Neural cell (in vitro differentiated cells): ENCODE results near the gene HOPX. TPM values are rescaled to one million over a fixed set of nuclear protein-coding genes. Genes with fewer than 3 reads are reported as not detected.

Experiments
- H2AFZ ChIP-seq: fragments of 200-600, 300-800 bp; sonication (generic), shearing (Covaris generic); 2 replicates; pipeline ENCODE4 v1.6.0; 2014; ENCODE audit warnings: low read depth, mild to moderate bottlenecking, antibody characterized with exemption, low read length, moderate library complexity
- H3F3A ChIP-seq: fragments of 200-600 bp; shearing (Covaris generic); 2 replicates; pipeline ENCODE4 v1.6.1; 2016; ENCODE audit warnings: mild to moderate bottlenecking, moderate library complexity, mixed read lengths, antibody characterized with exemption, low read length; ENCODE audit not compliant: insufficient read depth, poor library complexity, severe bottlenecking
- H3K27ac ChIP-seq: fragments of 200-600, 300-800 bp; sonication (generic), shearing (Covaris generic); 2 replicates; pipeline ENCODE4 v1.5.1; 2014; ENCODE audit warnings: mild to moderate bottlenecking, low read length, moderate library complexity
- H3K27me3 ChIP-seq: fragments of 300-800, 200-600 bp; sonication (generic), shearing (Covaris generic); 2 replicates; pipeline ENCODE4 v1.6.0; 2014; ENCODE audit warnings: mild to moderate bottlenecking, low read depth, low read length, moderate library complexity; ENCODE audit not compliant: insufficient read depth
- H3K36me3 ChIP-seq: fragments of 300-800, 200-600 bp; sonication (generic), shearing (Covaris generic); 2 replicates; pipeline ENCODE4 v1.5.1; 2014; ENCODE audit warnings: mild to moderate bottlenecking, antibody characterized with exemption, low read length, moderate library complexity; ENCODE audit not compliant: insufficient read depth
- H3K4me2 ChIP-seq: fragments of 300-800, 200-600 bp; sonication (generic), shearing (Covaris generic); 2 replicates; pipeline ENCODE4 v1.6.0; 2014; ENCODE audit warnings: mild to moderate bottlenecking, low read length
- H3K4me3 ChIP-seq: fragments of 300-800, 200-600 bp; sonication (generic), shearing (Covaris generic); 2 replicates; pipeline ENCODE4 v1.5.1; 2014; ENCODE audit warnings: mild to moderate bottlenecking, low read length, moderate library complexity
- H3K79me2 ChIP-seq: fragments of 200-600 bp; shearing (Covaris generic); replicated peaks from 2 replicates; pipeline ENCODE4 v1.6.0; 2014; ENCODE audit warnings: mild to moderate bottlenecking, low read length, moderate library complexity; ENCODE audit not compliant: insufficient read depth
- H3K9ac ChIP-seq: fragments of 300-800, 200-600 bp; sonication (generic), shearing (Covaris generic); 2 replicates; pipeline ENCODE4 v1.6.1; 2016; ENCODE audit warnings: mild to moderate bottlenecking, low read length, mixed read lengths
- H3K9me2 ChIP-seq: fragments of 200-600 bp; shearing (Covaris generic); 2 replicates; pipeline ENCODE4 v1.6.1; 2016; ENCODE audit warnings: mild to moderate bottlenecking, low read length, mixed read lengths; ENCODE audit not compliant: insufficient read depth
- H3K9me3 ChIP-seq: fragments of 200-600, 300-800 bp; sonication (generic), shearing (Covaris generic); 2 replicates; pipeline ENCODE4 v1.6.1; 2016; ENCODE audit warnings: mild to moderate bottlenecking, mixed run types, low read length, moderate library complexity, mixed read lengths
- H4K20me1 ChIP-seq: fragments of 200-600 bp; shearing (Covaris generic); 2 replicates; pipeline ENCODE4 v1.6.1; 2016; ENCODE audit warnings: mild to moderate bottlenecking, mixed run types; ENCODE audit not compliant: insufficient read depth
- EP300 ChIP-seq: fragments of 450-650 bp; conservative IDR thresholded peaks from 2 replicates; pipeline ENCODE4 v1.6.1; 2014; ENCODE audit warnings: antibody characterized with exemption, mild to moderate bottlenecking, moderate library complexity; ENCODE audit not compliant: poor library complexity, severe bottlenecking
- EZH2 ChIP-seq: fragments of 200-600, 300-800 bp; shearing (Covaris generic), sonication (generic); IDR thresholded peaks from 2 replicates; pipeline ENCODE4 v1.6.1; 2014; ENCODE audit warnings: antibody characterized with exemption, low read length, borderline replicate concordance, mild to moderate bottlenecking; ENCODE audit not compliant: insufficient read depth, poor library complexity, severe bottlenecking
- MXI1 ChIP-seq: fragments of 450-650 bp; conservative IDR thresholded peaks from 2 replicates; pipeline ENCODE4 v1.6.1; 2014; ENCODE audit warnings: antibody characterized with exemption, mild to moderate bottlenecking; ENCODE audit not compliant: poor library complexity, severe bottlenecking
- POLR2AphosphoS5 ChIP-seq: IDR thresholded peaks from 2 replicates; pipeline ENCODE4 v1.6.1; 2012
- RAD21 ChIP-seq: fragments of 450-650 bp; conservative IDR thresholded peaks from 2 replicates; pipeline ENCODE4 v1.6.1; 2014; ENCODE audit warnings: antibody characterized with exemption, mild to moderate bottlenecking, moderate library complexity
- SMC3 ChIP-seq: fragments of 450-650 bp; conservative IDR thresholded peaks from 2 replicates; pipeline ENCODE4 v1.6.1; 2014; ENCODE audit warnings: antibody characterized with exemption, mild to moderate bottlenecking, moderate library complexity; ENCODE audit not compliant: poor library complexity
- TAF1 ChIP-seq: IDR thresholded peaks from 2 replicates; pipeline ENCODE4 v1.6.1; 2012; ENCODE audit warnings: low read depth
- polyA plus RNA-seq: library from polyadenylated mRNA; depleted of rRNA; stranded (reverse); fragments of >200 nt; gene quantifications from 2 replicates; pipeline ENCODE4 v1.2.3, GENCODE V29; 2014
- TF ChIP-seq, protein P1 (sequence below): fragments of 450-650 bp; IDR thresholded peaks from 2 replicates; pipeline ENCODE4 v1.5.1; 2014; ENCODE audit warnings: antibody characterized with exemption, mild to moderate bottlenecking, moderate library complexity; ENCODE audit not compliant: poor library complexity, severe bottlenecking

HOPX gene
- polyA plus RNA-seq, 1 donor from 2014 or later = 2.0 TPM

DNA sequence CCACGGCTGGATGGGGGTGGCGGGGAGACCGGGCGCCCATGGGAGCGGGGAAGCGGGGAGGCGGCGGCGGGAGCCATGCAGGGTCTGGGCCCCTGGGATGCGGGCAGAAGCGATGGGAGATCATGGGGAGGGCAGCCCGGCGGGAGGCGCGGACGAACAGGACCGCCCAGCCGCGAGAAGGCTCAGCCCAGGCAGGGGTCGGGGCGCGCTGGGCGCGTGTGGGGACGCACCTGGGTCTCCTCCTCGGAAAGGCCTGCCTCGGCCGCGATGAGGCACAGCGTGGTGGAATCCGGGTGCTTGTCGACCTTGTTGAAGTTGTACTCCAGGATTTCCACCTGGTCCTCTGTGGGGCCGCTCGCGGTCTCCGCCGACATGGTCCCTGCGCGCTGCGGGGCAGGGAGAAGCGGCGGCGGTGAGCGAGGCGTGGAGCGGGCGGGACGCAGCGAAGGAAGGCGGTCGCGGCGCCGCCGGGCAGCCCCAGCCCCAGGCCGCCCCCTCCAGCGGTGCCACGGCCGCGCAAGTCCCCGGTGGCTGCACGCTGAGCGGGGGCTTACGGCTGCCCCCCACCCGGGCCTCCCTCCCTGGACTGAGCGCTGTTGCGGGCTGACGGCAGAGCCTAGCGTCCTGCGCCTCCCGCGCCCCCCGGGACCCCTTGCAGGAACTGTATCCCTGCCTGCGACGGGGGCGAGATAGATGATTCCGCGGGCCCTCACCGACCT, 25.3 kb downstream of the HOPX start (continued):
- TF ChIP-seq, protein P1, sequence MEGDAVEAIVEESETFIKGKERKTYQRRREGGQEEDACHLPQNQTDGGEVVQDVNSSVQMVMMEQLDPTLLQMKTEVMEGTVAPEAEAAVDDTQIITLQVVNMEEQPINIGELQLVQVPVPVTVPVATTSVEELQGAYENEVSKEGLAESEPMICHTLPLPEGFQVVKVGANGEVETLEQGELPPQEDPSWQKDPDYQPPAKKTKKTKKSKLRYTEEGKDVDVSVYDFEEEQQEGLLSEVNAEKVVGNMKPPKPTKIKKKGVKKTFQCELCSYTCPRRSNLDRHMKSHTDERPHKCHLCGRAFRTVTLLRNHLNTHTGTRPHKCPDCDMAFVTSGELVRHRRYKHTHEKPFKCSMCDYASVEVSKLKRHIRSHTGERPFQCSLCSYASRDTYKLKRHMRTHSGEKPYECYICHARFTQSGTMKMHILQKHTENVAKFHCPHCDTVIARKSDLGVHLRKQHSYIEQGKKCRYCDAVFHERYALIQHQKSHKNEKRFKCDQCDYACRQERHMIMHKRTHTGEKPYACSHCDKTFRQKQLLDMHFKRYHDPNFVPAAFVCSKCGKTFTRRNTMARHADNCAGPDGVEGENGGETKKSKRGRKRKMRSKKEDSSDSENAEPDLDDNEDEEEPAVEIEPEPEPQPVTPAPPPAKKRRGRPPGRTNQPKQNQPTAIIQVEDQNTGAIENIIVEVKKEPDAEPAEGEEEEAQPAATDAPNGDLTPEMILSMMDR = no peak
- TF ChIP-seq EZH2 (no peak), TAF1 (no peak), RAD21 (no peak)

DNA sequence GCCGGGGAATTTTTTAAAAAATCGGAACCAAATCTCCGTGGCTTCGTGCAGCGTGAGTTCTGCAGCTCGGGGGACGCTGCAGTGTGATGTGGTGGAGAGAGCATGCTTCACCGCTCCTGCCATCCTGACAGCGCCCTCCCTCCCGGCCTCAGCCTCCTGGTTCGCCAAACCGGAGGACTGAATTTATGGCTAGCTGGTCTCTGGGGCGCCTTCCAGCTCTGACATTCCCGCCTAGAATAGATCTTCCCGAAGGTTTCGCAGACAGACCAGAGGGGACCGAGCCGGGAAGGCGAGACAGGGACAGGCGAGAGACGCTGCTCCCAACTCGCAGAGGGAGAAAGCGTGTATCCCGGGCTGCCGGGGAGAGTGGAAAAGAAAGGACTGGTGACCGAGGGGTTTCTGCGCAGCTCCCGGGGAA, 25.9 kb downstream of the HOPX start:
- no peaks in the 10 kb centered on the region for H3K9me2 ChIP-seq
- no peaks in the 10 kb centered on the region for H3F3A ChIP-seq
- H3K36me3 ChIP-seq = no peaks in the 10 kb centered on the region
- H3K27ac ChIP-seq = no peak overlapping the region
- peak overlapping the region; percentile 46 for H3K4me2 ChIP-seq
- no peaks in the 10 kb centered on the region for H3K79me2 ChIP-seq
- H3K9me3 ChIP-seq = no peaks in the 10 kb centered on the region
- H3K27me3 ChIP-seq = peaks cover 48% of the 10 kb centered on the region
- peak overlapping the region; percentile 83 for H3K4me3 ChIP-seq
- no peaks in the 10 kb centered on the region for H4K20me1 ChIP-seq
- no peak overlapping the region for H2AFZ ChIP-seq
- H3K9ac ChIP-seq = peak overlapping the region; percentile 54
- TF ChIP-seq, protein P1 = no peak
- TF ChIP-seq MXI1 (peak; percentile 3), POLR2AphosphoS5 (no peak), TAF1 (no peak), EP300 (no peak), SMC3 (no peak)

DNA sequence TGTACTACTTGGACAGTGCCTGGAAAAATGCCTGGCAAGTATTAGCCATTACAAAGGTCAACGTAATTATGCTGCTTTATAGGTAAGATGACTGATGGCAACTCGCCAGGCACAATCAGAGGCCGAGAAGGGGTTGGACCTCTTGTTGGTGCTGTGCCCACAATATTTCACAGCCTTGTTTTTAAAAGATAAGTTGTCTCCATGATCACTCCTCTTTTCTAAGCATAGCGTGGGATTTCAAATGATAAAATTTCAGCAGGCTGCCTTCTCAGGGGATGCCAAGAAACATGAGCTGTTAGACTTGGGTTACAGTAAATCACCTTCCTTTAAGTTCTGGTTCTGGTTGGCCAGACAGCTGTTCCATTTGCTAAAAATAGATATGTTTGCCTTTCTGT, 26.9 kb downstream of the HOPX start:
- Histone ChIP-seq H3K4me2 (no peak overlapping the region), H4K20me1 (no peaks in the 10 kb centered on the region), H3K9me3 (no peaks in the 10 kb centered on the region), H3K4me3 (no peak overlapping the region), H3K9me2 (no peaks in the 10 kb centered on the region), H2AFZ (no peak overlapping the region), H3K36me3 (no peaks in the 10 kb centered on the region), H3K79me2 (no peaks in the 10 kb centered on the region), H3K9ac (no peak overlapping the region), H3F3A (no peaks in the 10 kb centered on the region), H3K27me3 (peaks cover 48% of the 10 kb centered on the region), H3K27ac (no peak overlapping the region)
- TF ChIP-seq MXI1 (no peak), EZH2 (no peak), RAD21 (no peak), TAF1 (no peak), SMC3 (no peak), EP300 (no peak), POLR2AphosphoS5 (no peak)
- TF ChIP-seq, protein P1 = no peak
